ENCODE data around the gene HRH2. TPM values are rescaled to one million over a fixed set of nuclear protein-coding genes. Genes with fewer than 3 reads are reported as not detected.

The HRH2 gene
- total RNA-seq, 2 donors from 2014 or later = 0.34 to 0.84 TPM

DNA sequence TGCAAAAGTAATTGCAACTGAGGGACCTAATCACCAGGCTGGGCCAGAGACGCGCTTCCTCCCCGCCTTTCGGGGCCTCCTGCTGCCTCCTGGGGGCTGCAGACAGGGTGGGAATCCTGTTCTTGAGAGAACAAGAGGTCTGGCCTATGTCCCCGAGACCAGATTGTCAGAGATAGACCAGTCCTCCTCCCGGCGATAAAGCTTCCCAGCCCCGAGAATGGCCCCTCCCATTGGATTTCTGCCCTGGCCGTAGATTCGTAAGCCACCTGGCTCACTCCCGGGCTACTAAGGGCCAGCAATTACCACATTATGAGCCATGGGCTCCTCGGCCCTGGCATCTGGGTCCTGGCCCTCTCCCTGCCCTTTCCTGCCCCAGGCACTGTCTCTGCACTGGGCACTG is 70.4 kb downstream of the HRH2 start:
- ATAC-seq (no peak), DNase-seq (no peak)
- intact Hi-C loops (cut with DNase I, micrococcal nuclease) = no loop called here

DNA sequence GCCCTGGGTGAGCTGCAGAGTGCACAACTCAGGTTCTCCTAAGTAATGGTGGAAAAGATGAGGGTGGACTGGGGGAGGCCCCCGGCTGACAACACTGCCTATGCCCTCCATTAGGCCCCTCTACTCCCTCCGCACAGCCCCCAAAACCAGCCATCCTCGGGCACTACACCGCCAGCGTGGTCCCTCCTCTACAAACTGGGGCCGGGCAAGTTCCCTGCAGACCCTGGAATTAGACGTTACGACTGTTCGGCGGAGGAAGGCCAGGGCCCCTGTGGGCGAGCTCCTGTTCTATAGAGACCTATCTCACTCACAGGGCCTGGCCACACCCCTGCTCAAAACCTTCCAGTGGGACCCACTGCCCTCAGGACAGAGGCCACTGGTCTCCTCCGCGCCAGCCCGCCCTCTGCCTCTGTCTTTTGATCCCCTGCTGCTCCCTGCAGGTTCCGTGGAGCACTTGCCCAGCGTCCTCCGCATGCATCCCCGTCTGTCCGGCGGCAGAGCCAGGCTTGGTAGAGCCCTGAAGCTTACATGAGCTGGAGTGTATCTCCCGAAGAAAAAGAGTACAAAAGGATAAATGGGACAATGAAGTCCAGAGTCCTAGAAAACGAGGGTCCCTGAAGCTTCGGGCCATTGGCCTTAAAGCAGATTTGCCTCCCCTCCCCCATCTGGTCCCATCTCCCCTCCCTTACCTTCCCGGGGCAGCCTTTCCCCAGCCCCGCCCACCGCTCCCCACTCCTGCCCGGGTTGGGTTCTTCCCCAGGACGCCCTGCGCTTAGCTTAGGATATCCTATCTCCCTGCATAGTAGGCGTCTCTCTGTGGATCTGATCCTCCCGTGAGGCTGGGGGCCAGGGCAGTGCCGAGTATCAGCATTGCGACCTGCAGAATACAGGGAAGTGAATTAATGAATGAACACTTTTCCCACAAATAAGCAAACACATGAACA is 71.3 kb downstream of the HRH2 start:
- ATAC-seq (peak; percentile 15), DNase-seq (no peak)
- intact Hi-C loops (cut with DNase I, micrococcal nuclease) = no loop called here

DNA sequence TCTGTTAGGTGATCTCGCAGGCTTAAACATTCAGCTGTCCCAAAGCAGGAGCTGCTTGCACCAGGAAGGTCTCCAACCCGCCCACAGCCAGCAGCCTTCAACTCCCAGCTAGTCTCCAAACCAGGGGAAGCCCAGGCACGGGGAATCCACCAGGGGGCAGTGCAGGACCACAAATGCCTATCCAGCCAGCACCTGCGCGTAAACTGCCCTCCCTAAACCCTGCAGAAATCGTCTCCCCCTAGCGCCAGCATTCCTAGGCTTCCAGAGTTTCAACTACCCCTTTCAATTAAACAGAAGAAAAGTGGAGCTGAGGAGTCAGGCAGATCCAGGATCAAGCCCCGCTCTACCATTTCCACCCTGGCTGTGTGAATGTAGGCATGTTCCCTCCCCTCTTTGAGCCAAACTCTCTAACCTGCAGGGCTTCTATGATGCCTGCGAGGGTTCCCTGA is 72.0 kb downstream of the HRH2 start:
- intact Hi-C loops (cut with DNase I, micrococcal nuclease) = no loop called here
- DNase-seq = peak; percentile 74 to 91

DNA sequence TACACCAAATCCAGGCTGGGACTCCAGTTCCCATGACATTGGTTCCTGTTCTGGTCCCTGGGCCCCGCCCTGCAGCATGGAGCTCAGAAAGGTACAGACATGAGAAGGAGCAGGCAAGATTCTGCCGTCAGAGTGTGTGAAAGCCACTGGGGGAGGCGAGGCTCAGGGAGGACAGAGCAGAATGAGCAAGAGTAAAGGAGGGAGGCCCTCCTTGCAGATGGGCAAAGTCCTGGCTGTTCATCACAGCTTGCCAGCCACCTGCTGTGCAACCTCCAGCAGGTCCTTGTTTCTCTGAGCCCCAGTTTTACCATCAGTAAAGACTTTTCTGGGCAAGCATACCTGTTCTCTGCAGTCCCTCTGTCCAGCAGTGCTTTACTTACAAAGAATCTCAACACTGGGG is 73.3 kb downstream of the HRH2 start:
- intact Hi-C loops (cut with DNase I, micrococcal nuclease) = no loop called here
- ATAC-seq (no peak), DNase-seq (no peak)

More for the DNA sequence above, 72.0 kb downstream of the HRH2 start:
- peak; percentile 99 for ATAC-seq

DNA sequence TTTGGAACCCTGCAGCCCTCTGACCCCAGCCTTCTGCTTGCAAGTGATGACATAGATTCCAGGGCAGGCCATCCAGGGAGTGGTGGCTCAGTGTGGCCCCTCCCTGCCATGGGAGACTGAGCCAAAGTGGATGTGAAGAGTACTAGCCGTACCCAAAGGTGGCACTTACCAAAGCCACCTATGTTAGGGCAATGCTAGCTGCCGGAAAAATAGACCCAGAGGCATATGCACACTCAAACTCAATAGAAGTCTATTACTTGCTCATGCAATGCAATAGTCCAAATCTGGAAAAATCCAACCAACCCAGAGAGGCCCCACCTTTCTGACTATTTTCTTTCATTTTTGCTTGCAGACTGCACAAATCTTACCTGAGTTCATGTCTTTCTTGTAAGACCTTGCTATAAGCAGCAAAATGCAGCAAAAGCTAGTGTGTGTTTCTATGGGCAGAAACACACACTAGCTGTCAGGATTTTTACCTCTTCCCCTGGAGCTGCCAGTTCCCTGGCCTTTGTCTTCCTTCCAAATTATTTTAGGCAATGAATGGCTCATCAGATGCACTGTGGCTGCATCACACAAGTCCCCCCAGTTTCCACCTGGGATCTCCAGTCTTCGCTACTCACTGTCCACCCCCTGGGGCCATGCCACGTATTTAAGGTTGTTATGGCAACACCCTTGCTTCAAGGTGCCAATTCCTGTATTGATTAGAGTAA is 74.0 kb downstream of the HRH2 start:
- DNase-seq (no peak), ATAC-seq (no peak)
- intact Hi-C loops (cut with DNase I, micrococcal nuclease) = no loop called here

DNA sequence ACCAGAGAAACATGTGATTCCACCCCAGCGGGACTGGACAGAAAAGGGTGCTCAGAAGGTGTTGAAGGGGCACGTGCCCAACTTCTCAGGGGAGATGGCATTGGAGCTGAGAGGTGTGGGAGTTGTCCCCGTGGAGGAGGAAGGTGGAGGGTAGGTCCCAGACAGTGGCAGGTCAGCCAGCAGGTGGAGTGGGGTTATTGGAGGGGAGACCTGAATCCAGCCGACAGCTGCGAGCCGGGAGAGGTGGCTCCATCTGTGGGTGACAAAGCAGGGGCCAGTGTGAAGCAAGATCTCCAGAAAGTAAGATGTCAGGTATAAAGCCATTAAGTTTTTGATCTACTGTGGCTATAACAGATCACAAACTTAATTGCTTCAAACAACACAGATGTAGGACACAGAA is 75.1 kb downstream of the HRH2 start:
- intact Hi-C loops (cut with DNase I, micrococcal nuclease) = no loop called here
- ATAC-seq (no peak), DNase-seq (no peak)

DNA sequence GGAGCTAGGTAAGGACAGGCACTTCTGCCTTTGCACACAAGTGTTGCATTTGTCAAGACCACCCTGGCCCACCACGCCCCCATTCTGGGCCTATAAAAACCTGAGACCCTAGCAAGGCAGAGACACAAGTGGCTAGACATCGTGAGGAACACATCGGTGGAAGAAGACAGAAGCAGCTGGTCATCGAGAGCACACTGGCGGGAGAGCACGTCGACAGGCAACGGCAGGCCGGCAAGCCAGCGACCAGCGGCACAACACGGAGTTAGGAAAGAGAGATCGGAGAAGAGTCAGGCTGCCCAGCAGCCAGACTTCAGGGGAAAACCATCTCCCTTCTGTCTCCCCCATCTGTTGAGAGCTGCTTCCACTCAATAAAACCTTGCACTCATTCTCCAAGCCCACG is 76.1 kb downstream of the HRH2 start:
- no peak for DNase-seq

DNA sequence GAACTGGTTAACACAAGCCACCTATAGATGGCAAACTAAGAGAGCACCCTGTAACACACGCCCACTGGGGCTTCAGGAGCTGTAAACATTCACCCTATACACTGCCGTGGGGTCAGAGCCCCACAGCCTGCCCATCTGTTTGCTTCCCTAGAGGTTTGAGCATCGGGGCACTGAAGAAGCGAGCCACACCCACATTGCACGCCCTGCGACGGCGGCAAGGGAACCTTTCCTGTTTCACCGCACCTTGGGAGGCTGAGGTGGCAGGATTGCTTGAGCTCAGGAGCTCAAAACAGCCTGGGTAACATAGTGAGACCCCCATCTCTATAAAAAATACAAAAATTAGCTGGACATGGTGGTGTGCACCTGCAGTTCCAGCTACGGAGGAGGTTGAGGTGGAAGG is 76.6 kb downstream of the HRH2 start:
- DNase-seq (no peak), ATAC-seq (no peak)
- intact Hi-C loops (cut with DNase I, micrococcal nuclease) = no loop called here

More for the DNA sequence above, 76.1 kb downstream of the HRH2 start:
- no peak for ATAC-seq
- intact Hi-C loops (cut with DNase I, micrococcal nuclease) = no loop called here

DNA sequence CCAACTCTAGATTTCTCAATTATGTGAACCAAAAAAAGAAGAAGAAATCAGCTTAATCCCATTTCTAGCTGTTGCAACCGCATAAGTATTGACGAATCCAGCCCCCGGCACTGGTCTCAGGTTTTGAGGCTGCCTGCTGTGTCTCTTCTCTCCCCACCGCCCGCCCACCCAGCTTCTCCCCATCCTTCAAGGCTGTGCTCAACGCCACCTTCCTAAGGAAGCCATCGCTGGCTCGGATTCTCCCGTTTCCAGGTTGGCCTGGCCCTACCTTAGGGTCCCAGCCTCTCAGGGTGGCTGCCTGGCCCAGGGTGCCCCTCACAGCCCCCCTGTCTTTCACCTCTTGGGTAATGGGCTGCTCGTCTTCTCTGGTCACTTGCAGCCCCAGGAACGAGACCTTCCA is 77.8 kb downstream of the HRH2 start:
- intact Hi-C loops (cut with DNase I, micrococcal nuclease) = no loop called here
- no peak for DNase-seq
- no peak for ATAC-seq

DNA sequence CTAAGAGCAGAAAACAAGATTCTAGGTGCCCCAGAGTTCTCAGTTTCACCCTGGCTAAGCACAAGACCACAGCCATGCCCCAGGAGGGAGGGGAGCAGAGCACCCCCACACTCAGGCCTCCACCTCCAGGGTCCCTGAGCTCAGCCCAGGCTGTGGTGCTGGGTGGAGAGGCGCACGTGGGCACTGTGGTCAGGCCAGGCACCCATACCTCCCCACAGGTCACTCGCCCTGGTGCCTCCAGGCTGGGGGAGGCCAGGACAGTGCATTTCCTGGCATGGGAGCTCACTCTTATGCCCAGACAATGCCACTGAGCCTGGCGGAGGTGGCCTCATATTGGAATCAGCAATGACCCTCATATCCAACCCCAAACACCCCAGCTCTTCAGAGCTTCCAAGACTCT is 78.8 kb downstream of the HRH2 start:
- ATAC-seq = no peak
- DNase-seq = no peak
- intact Hi-C loops (cut with DNase I, micrococcal nuclease) = no loop called here

DNA sequence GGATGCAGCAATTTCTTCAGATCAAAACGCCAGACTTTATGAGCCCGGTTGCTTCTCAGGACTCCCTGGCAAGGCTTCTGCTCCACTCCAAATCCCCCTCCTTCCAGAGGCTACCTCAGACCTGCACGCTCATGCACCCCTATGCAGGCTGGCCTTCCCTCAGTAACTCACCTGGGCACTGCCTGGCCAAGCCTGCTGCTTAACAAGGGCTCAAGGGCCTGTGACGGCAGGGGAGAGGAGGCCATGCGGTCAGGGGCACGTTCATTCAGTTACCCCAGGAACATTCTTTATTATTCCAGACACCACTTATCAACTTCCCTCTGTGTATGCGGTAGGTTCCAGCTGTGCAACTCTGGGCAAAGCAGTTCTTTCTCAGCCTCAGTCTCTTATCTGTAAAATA is 79.6 kb downstream of the HRH2 start:
- ATAC-seq (no peak), DNase-seq (no peak)
- intact Hi-C loops (cut with DNase I, micrococcal nuclease) = no loop called here

DNA sequence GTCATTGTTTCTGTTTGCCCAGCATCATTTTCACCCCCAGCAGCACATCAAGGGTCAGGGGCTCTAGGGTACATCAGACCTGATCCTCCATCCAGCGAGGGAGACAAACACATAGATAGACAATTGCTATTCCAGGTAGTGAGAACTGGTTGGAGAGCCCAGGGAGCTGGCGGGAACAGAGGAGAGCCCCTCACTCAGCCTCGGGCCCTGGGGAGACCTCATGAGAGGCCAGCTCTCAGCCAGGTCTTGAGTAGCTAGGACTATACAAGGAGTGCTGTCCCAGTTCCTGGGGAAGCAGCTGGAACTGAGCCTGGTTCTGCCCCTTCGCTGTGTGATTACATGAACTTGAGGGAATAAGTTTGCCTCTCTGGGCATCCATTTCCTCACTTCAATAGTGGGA is 80.3 kb downstream of the HRH2 start:
- no peak for ATAC-seq
- intact Hi-C loops (cut with DNase I, micrococcal nuclease) = no loop called here

DNA sequence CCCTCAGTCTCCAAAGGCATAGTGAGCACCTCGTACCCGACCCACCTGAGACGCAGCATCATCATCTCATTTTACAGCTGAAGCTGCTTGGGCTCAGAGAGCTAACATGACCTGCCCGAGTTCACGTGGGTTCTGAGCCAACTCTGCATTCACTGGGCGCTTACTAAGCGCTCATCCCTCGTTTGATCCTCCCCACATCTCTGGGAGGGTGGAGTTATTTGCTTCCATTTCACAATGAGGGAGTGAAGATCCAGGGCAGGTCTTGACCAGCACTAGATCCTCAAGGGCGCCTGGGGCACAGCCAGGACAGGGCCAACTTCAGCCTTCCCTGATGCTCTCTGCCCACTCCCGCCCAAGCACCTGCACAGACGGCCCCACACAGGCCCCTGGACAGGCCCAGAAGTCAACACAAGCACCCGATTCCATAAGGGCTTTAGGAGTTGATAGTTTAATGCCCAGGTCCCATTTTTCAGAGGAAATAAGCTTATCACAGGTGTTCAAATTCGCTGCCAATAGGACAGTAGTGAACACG is 80.8 kb downstream of the HRH2 start:
- intact Hi-C loops (cut with DNase I, micrococcal nuclease) = no loop called here
- DNase-seq = no peak
- no peak for ATAC-seq

More for the DNA sequence above, 80.3 kb downstream of the HRH2 start:
- no peak for DNase-seq

DNA sequence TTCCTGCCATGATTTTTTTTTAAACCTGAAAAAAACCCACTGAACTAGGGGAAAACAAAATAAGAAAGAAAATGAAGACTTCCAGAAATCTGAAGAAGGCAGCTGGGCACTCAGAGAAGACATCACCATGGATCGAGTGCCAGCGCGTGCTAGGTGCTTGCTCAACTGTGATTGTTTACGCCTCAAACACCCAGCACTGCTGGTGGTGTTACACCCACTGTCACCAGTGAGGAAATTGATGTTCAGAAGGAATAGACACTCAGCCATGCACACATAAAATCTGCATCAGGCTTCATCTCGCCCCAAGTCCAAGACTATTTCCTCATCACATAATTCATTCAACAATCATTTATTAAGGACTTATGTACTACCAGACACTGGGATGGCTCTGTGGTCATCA is 82.1 kb downstream of the HRH2 start:
- DNase-seq (no peak), ATAC-seq (no peak)
- intact Hi-C loops (cut with DNase I, micrococcal nuclease) = no loop called here

DNA sequence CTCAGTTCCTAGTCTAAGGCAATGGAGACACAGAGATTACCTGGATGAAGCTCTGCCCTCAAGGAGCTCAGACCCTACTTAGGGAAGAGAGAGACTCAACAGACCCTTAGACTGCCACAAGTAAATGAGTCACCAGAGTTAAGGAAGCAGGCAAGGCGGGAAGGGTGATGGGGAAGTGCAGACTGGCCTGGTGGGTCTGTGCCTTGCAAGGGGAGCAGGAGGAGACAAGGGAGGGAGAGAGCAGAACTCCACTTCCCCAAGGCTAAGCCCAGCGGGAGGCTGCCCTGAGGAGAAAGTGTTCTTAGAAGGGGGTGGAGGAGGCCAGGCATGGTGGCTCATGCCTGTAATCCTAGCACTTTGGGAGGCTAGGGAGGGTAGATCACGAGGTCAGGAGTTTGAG is 83.7 kb downstream of the HRH2 start:
- intact Hi-C loops (cut with DNase I, micrococcal nuclease) = no loop called here
- ATAC-seq = no peak
- DNase-seq = no peak

DNA sequence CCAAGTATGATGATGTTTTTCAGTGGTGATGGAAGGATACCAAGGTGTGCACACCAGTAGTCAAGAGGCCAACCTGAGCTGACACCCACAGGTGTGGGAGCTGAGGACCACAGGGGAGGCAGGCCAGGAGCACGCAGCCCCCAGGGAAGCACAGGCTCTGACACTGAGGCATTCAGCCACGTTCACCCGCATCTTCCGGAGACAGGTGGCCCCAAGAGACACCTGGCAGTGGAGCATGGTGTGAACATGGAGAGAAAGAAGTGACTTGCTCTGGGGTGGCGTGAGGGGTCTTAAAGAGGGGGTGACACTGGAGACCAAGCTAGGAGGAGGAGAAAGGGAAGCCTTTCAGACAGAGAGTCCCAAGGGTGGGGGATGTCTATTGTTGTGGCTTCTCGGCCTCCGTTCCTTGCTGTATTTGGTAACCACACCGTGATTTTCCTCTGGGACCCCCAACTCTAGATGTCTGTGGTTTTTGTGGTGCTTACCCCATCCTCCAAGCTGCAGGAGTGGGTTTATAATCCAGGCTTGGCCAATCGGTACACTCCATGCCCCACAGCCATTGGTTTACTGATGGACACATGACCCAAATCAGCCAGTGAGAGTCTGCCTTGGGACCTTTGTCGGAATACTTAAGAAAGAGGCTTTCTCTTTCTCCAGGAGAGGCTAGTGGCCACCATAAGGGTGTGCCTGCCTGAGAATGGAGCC is 84.6 kb downstream of the HRH2 start:
- ATAC-seq = no peak
- DNase-seq = no peak
- intact Hi-C loops (cut with DNase I, micrococcal nuclease) = no loop called here

DNA sequence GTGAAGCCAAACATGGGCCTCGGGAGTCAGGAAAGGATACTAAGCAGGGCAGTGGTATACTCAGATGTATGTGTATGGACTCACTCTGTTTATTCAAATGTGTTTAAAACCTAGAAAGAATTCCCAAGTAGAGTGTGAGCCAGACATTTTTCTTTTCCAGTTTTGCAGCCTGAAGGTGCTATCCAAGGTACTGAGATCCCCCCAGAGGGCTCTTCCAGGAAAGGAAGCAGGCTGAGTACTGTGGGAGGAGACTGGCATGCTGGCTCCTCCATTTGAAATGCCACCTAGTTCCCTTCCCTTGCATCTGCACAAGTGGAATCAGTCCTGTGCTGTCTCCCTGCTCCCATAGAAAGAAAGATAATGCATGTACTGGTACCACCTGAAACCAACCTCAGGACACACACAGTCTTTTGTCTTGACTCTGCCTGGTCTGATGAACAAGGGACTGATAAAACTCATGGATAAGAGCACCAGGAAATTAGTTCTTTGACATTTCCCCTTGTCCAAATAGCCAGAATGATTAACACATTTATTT is 85.9 kb downstream of the HRH2 start:
- intact Hi-C loops (cut with DNase I, micrococcal nuclease) = no loop called here
- DNase-seq = no peak
- no peak for ATAC-seq

DNA sequence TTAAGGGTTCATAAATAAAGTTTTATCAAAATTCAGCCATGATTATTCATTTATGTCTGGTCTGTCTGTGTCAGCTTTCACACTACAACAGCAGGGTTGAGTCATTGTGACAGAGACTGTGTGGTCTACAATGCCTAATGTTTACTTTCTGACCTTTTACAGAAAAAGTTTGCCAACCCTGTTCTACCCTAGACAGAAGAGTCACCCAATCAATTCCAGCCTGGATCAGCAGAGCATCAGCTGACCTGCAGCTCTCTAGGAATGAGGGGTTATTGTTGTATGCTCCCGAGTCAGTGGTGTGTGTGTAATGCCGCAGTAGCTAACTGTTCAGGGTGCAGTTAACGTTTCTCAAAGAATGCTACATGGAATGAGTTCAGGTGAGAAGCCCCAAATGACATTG is 87.3 kb downstream of the HRH2 start:
- intact Hi-C loops (cut with DNase I, micrococcal nuclease) = no loop called here
- ATAC-seq (no peak), DNase-seq (no peak)

DNA sequence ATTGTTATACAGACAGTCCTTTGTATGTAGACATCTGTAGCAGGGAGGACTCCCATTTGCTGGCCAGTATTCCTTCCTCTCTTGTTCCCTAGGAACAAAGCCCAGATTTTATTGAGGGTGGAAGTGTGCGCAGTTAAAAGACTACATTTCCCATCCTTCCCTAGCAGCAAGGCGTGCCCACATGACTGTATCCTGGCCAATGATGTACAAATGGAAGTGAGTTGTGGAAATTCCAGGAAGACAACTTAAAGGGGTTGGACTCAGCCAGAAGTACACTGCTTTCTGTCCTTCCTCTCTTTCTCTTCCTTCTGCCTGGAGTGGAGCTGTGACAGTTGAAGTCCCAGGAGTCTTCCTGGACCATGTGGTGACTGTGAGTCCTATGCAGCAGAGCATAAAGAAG is 89.0 kb downstream of the HRH2 start:
- intact Hi-C loops (cut with DNase I, micrococcal nuclease) = no loop called here
- no peak for DNase-seq
- peak; percentile 81 for ATAC-seq
